HEK293T (cell line): ENCODE measurements around the gene GAN.

Experiments
- ARNT ChIP-seq: fragments of 450-650 bp; IDR thresholded peaks from 2 replicates; pipeline ENCODE4 v1.6.1; 2017; ENCODE audit warnings: mild to moderate bottlenecking
- FOXA1 ChIP-seq: fragments of 450-650 bp; IDR thresholded peaks from 2 replicates; pipeline ENCODE4 v1.6.1; 2016; ENCODE audit warnings: mild to moderate bottlenecking
- FOXM1 ChIP-seq: fragments of 450-650 bp; IDR thresholded peaks from 2 replicates; pipeline ENCODE4 v1.6.1; 2017; ENCODE audit warnings: mild to moderate bottlenecking, borderline replicate concordance
- HDGF ChIP-seq: fragments of 450-650 bp; IDR thresholded peaks from 2 replicates; pipeline ENCODE4 v1.6.1; 2017; ENCODE audit warnings: antibody characterized with exemption, borderline replicate concordance
- NFRKB ChIP-seq: fragments of 450-650 bp; IDR thresholded peaks from 2 replicates; pipeline ENCODE4 v1.6.1; 2016; ENCODE audit warnings: mild to moderate bottlenecking, moderate library complexity
- PKNOX1 ChIP-seq: fragments of 450-650 bp; IDR thresholded peaks from 2 replicates; pipeline ENCODE4 v1.6.1; 2016
- SP1 ChIP-seq: fragments of 450-650 bp; IDR thresholded peaks from 2 replicates; pipeline ENCODE4 v1.6.1; 2017
- SUZ12 ChIP-seq: fragments of 450-650 bp; IDR thresholded peaks from 2 replicates; pipeline ENCODE4 v1.6.1; 2016; ENCODE audit warnings: mild to moderate bottlenecking
- TARDBP ChIP-seq: fragments of 450-650 bp; IDR thresholded peaks from 2 replicates; pipeline ENCODE4 v1.6.1; 2016

DNA sequence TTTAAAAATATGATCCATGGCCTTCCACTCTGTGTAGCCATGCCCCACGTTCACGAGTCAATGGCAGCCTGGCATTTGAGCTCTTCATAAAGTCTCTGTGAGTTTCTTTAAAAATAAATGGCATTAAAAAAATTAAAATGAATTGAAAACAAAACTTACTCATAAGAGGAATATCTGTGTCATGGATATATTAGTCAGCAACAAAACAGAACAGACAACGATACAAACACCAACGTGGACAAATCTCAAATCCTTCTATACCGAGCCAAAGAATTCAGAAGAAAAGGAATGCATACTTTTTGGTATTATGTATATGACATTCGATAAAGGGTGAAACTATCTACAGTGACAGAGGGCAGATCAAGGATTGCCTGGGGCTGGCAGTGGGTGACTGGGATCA is 121.6 kb downstream of the GAN start:
- TF ChIP-seq PKNOX1 (no peak), FOXM1 (no peak), TARDBP (no peak), SUZ12 (no peak), HDGF (no peak), NFRKB (no peak), SP1 (no peak), FOXA1 (no peak), ARNT (no peak)
